HepG2 (cell line): ENCODE results near the gene STX1B. TPM values are rescaled to one million over a fixed set of nuclear protein-coding genes. Genes with fewer than 3 reads are reported as not detected.

Source experiments
- polyA plus RNA-seq, 8 experiments: library from polyadenylated mRNA; depleted of rRNA in 3 of 8; stranded (reverse) in 7 of 8; unstranded in 1 of 8; fragments of >200 nt; fragmentation: Illumina TruSeq in 4 of 8; extraction: Trizol in 4 of 8; gene quantifications; 2 replicates each; pipeline versions ENCODE4 v1.2.1 to v1.2.3, GENCODE V29; 2011 to 2016; ENCODE audit warnings: low read depth in 4 of 8, missing spikeins in 1 of 8, mixed read lengths in 1 of 8; ENCODE audit not compliant: insufficient read depth in 1 of 8
- small RNA-seq, 3 experiments: library from RNA; depleted of rRNA; stranded (forward); fragments of <200 nt; gene quantifications; one replicate each; pipeline ENCODE3, GENCODE V24; 2012; ENCODE audit warnings: low read depth in 2 of 3, low replicate concordance in 1 of 3; ENCODE audit not compliant: insufficient read length in 3 of 3, insufficient read depth in 2 of 3
- total RNA-seq, 5 experiments: library from RNA; depleted of rRNA; stranded (reverse); fragments of >200 nt; fragmentation: Illumina TruSeq; extraction: Trizol; gene quantifications; 2 replicates each; pipeline ENCODE4 v1.2.3, GENCODE V29; 2016; ENCODE audit warnings: low read depth in 1 of 5

STX1B gene
- total and polyA plus RNA-seq, 2 of the 13 experiments (the other 11 are each of a cell fraction or from before 2014, with no cell fraction given) = 2.1 to 3.0 TPM

Small RNA genes lying within 50 kb of the gene (small RNA-seq; reads per million reads assigned to genes)
- gene AC135048.1 = 0 to 0.97 (median 0) reads per million in 3 experiments

Other genes with a start within 250 kb of the STX1B start
- gene CFAP119, start 248.6 kb downstream of the STX1B start, total RNA-seq (2016; rRNA removed; fragmentation: Illumina TruSeq; extraction: Trizol) = 1.2 and 6.4 TPM in 2 replicates
- 4.0 and 6.4 TPM in 2 replicates for gene CFAP119, start 248.6 kb downstream of the STX1B start, polyA plus RNA-seq (2011; rRNA removed)
- gene RNF40, start 248.3 kb downstream of the STX1B start, total RNA-seq (2016; rRNA removed; fragmentation: Illumina TruSeq; extraction: Trizol) = 85.6 and 102 TPM in 2 replicates
- 84.0 and 91.0 TPM in 2 replicates for gene RNF40, start 248.3 kb downstream of the STX1B start, polyA plus RNA-seq (2011; rRNA removed)
- 14.3 and 16.5 TPM in 2 replicates for gene ZNF629, start 223.4 kb downstream of the STX1B start, total RNA-seq (2016; rRNA removed; fragmentation: Illumina TruSeq; extraction: Trizol)
- 6.1 and 8.2 TPM in 2 replicates for gene ZNF629, start 223.4 kb downstream of the STX1B start, polyA plus RNA-seq (2011; rRNA removed)
- gene BCL7C, start 116.6 kb downstream of the STX1B start, total RNA-seq (2016; rRNA removed; fragmentation: Illumina TruSeq; extraction: Trizol) = 20.6 and 33.8 TPM in 2 replicates
- 17.3 and 17.7 TPM in 2 replicates for gene BCL7C, start 116.6 kb downstream of the STX1B start, polyA plus RNA-seq (2011; rRNA removed)
- 0.11 and 0.13 TPM in 2 replicates for gene CTF1, start 114.0 kb downstream of the STX1B start, total RNA-seq (2016; rRNA removed; fragmentation: Illumina TruSeq; extraction: Trizol)
- 1.8 and 2.6 TPM in 2 replicates for gene CTF1, start 114.0 kb downstream of the STX1B start, polyA plus RNA-seq (2011; rRNA removed)
- 7.4 and 13.7 TPM in 2 replicates for gene FBXL19, start 87.1 kb downstream of the STX1B start, total RNA-seq (2016; rRNA removed; fragmentation: Illumina TruSeq; extraction: Trizol)
- gene FBXL19, start 87.1 kb downstream of the STX1B start, polyA plus RNA-seq (2011; rRNA removed) = 6.0 and 10.1 TPM in 2 replicates
- 6.3 and 11.4 TPM in 2 replicates for gene ORAI3, start 61.6 kb downstream of the STX1B start, total RNA-seq (2016; rRNA removed; fragmentation: Illumina TruSeq; extraction: Trizol)
- 32.0 and 41.3 TPM in 2 replicates for gene ORAI3, start 61.6 kb downstream of the STX1B start, polyA plus RNA-seq (2011; rRNA removed)
- gene SETD1A, start 52.9 kb downstream of the STX1B start, total RNA-seq (2016; rRNA removed; fragmentation: Illumina TruSeq; extraction: Trizol) = 3.6 and 5.6 TPM in 2 replicates
- gene SETD1A, start 52.9 kb downstream of the STX1B start, polyA plus RNA-seq (2011; rRNA removed) = 3.2 and 3.8 TPM in 2 replicates
- gene HSD3B7, start 25.4 kb downstream of the STX1B start, total RNA-seq (2016; rRNA removed; fragmentation: Illumina TruSeq; extraction: Trizol) = 58.8 and 69.7 TPM in 2 replicates
- gene HSD3B7, start 25.4 kb downstream of the STX1B start, polyA plus RNA-seq (2011; rRNA removed) = 32.9 and 40.9 TPM in 2 replicates
- 29.2 and 31.3 TPM in 2 replicates for gene STX4, start 22.9 kb upstream of the STX1B start, total RNA-seq (2016; rRNA removed; fragmentation: Illumina TruSeq; extraction: Trizol)
- 34.6 and 37.0 TPM in 2 replicates for gene STX4, start 22.9 kb upstream of the STX1B start, polyA plus RNA-seq (2011; rRNA removed)
- gene ZNF668, start 63.6 kb upstream of the STX1B start, total RNA-seq (2016; rRNA removed; fragmentation: Illumina TruSeq; extraction: Trizol) = 7.5 and 9.8 TPM in 2 replicates
- 3.8 and 4.0 TPM in 2 replicates for gene ZNF668, start 63.6 kb upstream of the STX1B start, polyA plus RNA-seq (2011; rRNA removed)
- gene ZNF646, start 63.8 kb upstream of the STX1B start, total RNA-seq (2016; rRNA removed; fragmentation: Illumina TruSeq; extraction: Trizol) = 7.8 and 10.9 TPM in 2 replicates
- 3.4 and 4.4 TPM in 2 replicates for gene ZNF646, start 63.8 kb upstream of the STX1B start, polyA plus RNA-seq (2011; rRNA removed)
- 0.65 and 2.2 TPM in 2 replicates for gene PRSS53, start 78.3 kb upstream of the STX1B start, total RNA-seq (2016; rRNA removed; fragmentation: Illumina TruSeq; extraction: Trizol)
- gene PRSS53, start 78.3 kb upstream of the STX1B start, polyA plus RNA-seq (2011; rRNA removed) = 6.9 and 7.4 TPM in 2 replicates
- gene VKORC1, start 84.2 kb upstream of the STX1B start, total RNA-seq (2016; rRNA removed; fragmentation: Illumina TruSeq; extraction: Trizol) = 92.1 and 141 TPM in 2 replicates
- 613 and 615 TPM in 2 replicates for gene VKORC1, start 84.2 kb upstream of the STX1B start, polyA plus RNA-seq (2011; rRNA removed)
- gene BCKDK, start 97.7 kb upstream of the STX1B start, total RNA-seq (2016; rRNA removed; fragmentation: Illumina TruSeq; extraction: Trizol) = 24.9 and 25.2 TPM in 2 replicates
- gene BCKDK, start 97.7 kb upstream of the STX1B start, polyA plus RNA-seq (2011; rRNA removed) = 42.6 and 54.2 TPM in 2 replicates
- 69.5 and 79.0 TPM in 2 replicates for gene KAT8, start 107.0 kb upstream of the STX1B start, total RNA-seq (2016; rRNA removed; fragmentation: Illumina TruSeq; extraction: Trizol)
- 84.2 and 85.3 TPM in 2 replicates for gene KAT8, start 107.0 kb upstream of the STX1B start, polyA plus RNA-seq (2011; rRNA removed)
- 1.2 and 2.6 TPM in 2 replicates for gene PRSS8, start 125.1 kb upstream of the STX1B start, total RNA-seq (2016; rRNA removed; fragmentation: Illumina TruSeq; extraction: Trizol)
- gene PRSS8, start 125.1 kb upstream of the STX1B start, polyA plus RNA-seq (2011; rRNA removed) = 7.2 and 20.0 TPM in 2 replicates
- 1.1 and 1.5 TPM in 2 replicates for gene PRSS36, start 139.4 kb upstream of the STX1B start, total RNA-seq (2016; rRNA removed; fragmentation: Illumina TruSeq; extraction: Trizol)
- 2.1 and 2.7 TPM in 2 replicates for gene PRSS36, start 139.4 kb upstream of the STX1B start, polyA plus RNA-seq (2011; rRNA removed)
- gene FUS, start 169.5 kb upstream of the STX1B start, total RNA-seq (2016; rRNA removed; fragmentation: Illumina TruSeq; extraction: Trizol) = 64.8 and 68.1 TPM in 2 replicates
- gene FUS, start 169.5 kb upstream of the STX1B start, polyA plus RNA-seq (2011; rRNA removed) = 168 and 176 TPM in 2 replicates
- 4.4 and 4.8 TPM in 2 replicates for gene PYCARD, start 192.1 kb upstream of the STX1B start, total RNA-seq (2016; rRNA removed; fragmentation: Illumina TruSeq; extraction: Trizol)
- gene PYCARD, start 192.1 kb upstream of the STX1B start, polyA plus RNA-seq (2011; rRNA removed) = 6.0 and 9.2 TPM in 2 replicates
- not detected in 2 replicates for gene TRIM72, start 203.5 kb upstream of the STX1B start, total RNA-seq (2016; rRNA removed; fragmentation: Illumina TruSeq; extraction: Trizol)
- not detected in 2 replicates for gene TRIM72, start 203.5 kb upstream of the STX1B start, polyA plus RNA-seq (2011; rRNA removed)
- not detected in 2 replicates for gene PYDC1, start 206.5 kb upstream of the STX1B start, total RNA-seq (2016; rRNA removed; fragmentation: Illumina TruSeq; extraction: Trizol)
- not detected in 2 replicates for gene PYDC1, start 206.5 kb upstream of the STX1B start, polyA plus RNA-seq (2011; rRNA removed)
- 0.11 and 0.20 TPM in 2 replicates for gene ITGAM, start 249.3 kb upstream of the STX1B start, total RNA-seq (2016; rRNA removed; fragmentation: Illumina TruSeq; extraction: Trizol)
- gene ITGAM, start 249.3 kb upstream of the STX1B start, polyA plus RNA-seq (2011; rRNA removed) = 0.01 and 0.09 TPM in 2 replicates